MCF 10A (cell line): Measurements from ENCODE around the gene TRPV2. TPM values are rescaled to one million over a fixed set of nuclear protein-coding genes. Genes with fewer than 3 reads are reported as not detected.
A peak's percentile ranks its signal among the peaks of the same experiment; 100 is the strongest.

ENCODE experiments used
- BruUV-seq: library from RNA; stranded (reverse); fragments of 400-500 nt; replicated peaks from 2 replicates; lab custom pipeline; 2021; lab: Mats Ljungman, UMichigan
- CTCF ChIA-PET: fragments of 300-600 bp; sonication (Branson Sonifier 250); formaldehyde crosslinking; extraction: SDS; loops from one replicate; lab custom pipeline; 2021; ENCODE audit warnings: antibody characterized with exemption, inconsistent platforms; lab: Yijun Ruan, JAX
- POLR2A ChIA-PET: fragments of 300-600, 350-650 bp; sonication (Branson Sonifier 250); formaldehyde crosslinking; extraction: SDS; loops from one replicate; lab custom pipeline; 2020; ENCODE audit warnings: antibody characterized with exemption, inconsistent platforms; lab: Yijun Ruan, JAX
- DNase-seq: peaks from one replicate; pipeline ENCODE4 v3.0.0-alpha.2; 2018; ENCODE audit not compliant: unreplicated experiment
- H3K27ac Mint-ChIP-seq: one replicate; pipeline ENCODE4 v1.8.0; 2022; ENCODE audit warnings: mild to moderate bottlenecking, low read depth, mixed read lengths; ENCODE audit not compliant: unreplicated experiment
- H3K27me3 Mint-ChIP-seq: one replicate; pipeline ENCODE4 v1.8.0; 2022; ENCODE audit warnings: mixed read lengths; ENCODE audit not compliant: insufficient read depth, unreplicated experiment
- H3K36me3 Mint-ChIP-seq: one replicate; pipeline ENCODE4 v1.8.0; 2022; ENCODE audit warnings: mild to moderate bottlenecking, moderate library complexity, mixed read lengths; ENCODE audit not compliant: insufficient read depth, unreplicated experiment
- H3K4me1 Mint-ChIP-seq: one replicate; pipeline ENCODE4 v1.8.0; 2022; ENCODE audit warnings: mixed read lengths; ENCODE audit not compliant: insufficient read depth, unreplicated experiment
- H3K4me3 Mint-ChIP-seq: one replicate; pipeline ENCODE4 v1.8.0; 2022; ENCODE audit warnings: mild to moderate bottlenecking, moderate library complexity, mixed read lengths; ENCODE audit not compliant: unreplicated experiment
- H3K9me3 Mint-ChIP-seq: one replicate; pipeline ENCODE4 v1.8.0; 2022; ENCODE audit warnings: mixed read lengths; ENCODE audit not compliant: unreplicated experiment
- CTCF ChIP-seq: fragments of 200-600 bp; IDR thresholded peaks from one replicate; pipeline ENCODE4 v1.8.0; 2022; ENCODE audit warnings: antibody characterized with exemption, mild to moderate bottlenecking; ENCODE audit not compliant: unreplicated experiment
- intact Hi-C: fragments of 100-400 bp; cut with micrococcal nuclease; formaldehyde crosslinking; loops from 2 replicates; pipeline ENCODE4 v1.14.1; 2022
- total RNA-seq: library from RNA; stranded (reverse); gene quantifications from 2 replicates; pipeline ENCODE4 v1.2.3, GENCODE V29; 2022

Gene TRPV2
- total RNA-seq, 1 experiment from 2014 or later, result not detected

- TF ChIP-seq CTCF, result no peak
- peaks cover 21% of the 10 kb centered on the region for H3K4me1 Mint-ChIP-seq
- POLR2A ChIA-PET, result interaction anchor here (0.6 to 8.4 kb wide), 49 partner anchors 8 to 439 kb away, joined by 3 to 238 read pairs (median 5); partner anchors contain the start of genes CENPV, LRRC75A, NCOR1 and PIGL
- H3K9me3 Mint-ChIP-seq, result no peaks in the 10 kb centered on the region
- peaks cover 50% of the 10 kb centered on the region for H3K36me3 Mint-ChIP-seq
- BruUV-seq, result TSS peak; percentile 92
- H3K27ac Mint-ChIP-seq, result peak overlapping the region; percentile 99
- H3K27me3 Mint-ChIP-seq, result no peaks in the 10 kb centered on the region
- peak overlapping the region; percentile 88 for H3K4me3 Mint-ChIP-seq
- DNase-seq, result no peak
- intact Hi-C loops, result loop anchor here (2.0 kb wide), 1 partner anchor 57 kb away; the partner anchor contains the start of gene UBB
- CTCF ChIA-PET, result interaction anchor here (0.8 to 7.2 kb wide), 10 partner anchors 9 to 554 kb away, joined by 3 to 59 read pairs (median 5); no protein-coding TSS in a partner anchor
Measured at GRCh38 chr17:16438173-16438556, 22.8 kb downstream of the TRPV2 start.

- no peak for TF ChIP-seq CTCF
- Mint-ChIP-seq H3K36me3 (peaks cover 56% of the 10 kb centered on the region), H3K9me3 (no peaks in the 10 kb centered on the region), H3K4me1 (peaks cover 21% of the 10 kb centered on the region), H3K4me3 (peak overlapping the region; percentile 88), H3K27ac (peak overlapping the region; percentile 99), H3K27me3 (no peaks in the 10 kb centered on the region)
- intact Hi-C loops, result loop anchor here (2.0 kb wide), 1 partner anchor 58 kb away; the partner anchor contains the start of gene UBB
- no TSS peak for BruUV-seq
- POLR2A ChIA-PET, result interaction anchor here (0.5 to 8.4 kb wide), 52 partner anchors 8 to 440 kb away, joined by 3 to 238 read pairs (median 4); partner anchors contain the start of genes CENPV, LRRC75A, NCOR1 and PIGL
- peak; percentile 100 for DNase-seq
- CTCF ChIA-PET, result interaction anchor here (0.8 to 7.2 kb wide), 12 partner anchors 10 to 553 kb away, joined by 3 to 59 read pairs (median 5); no protein-coding TSS in a partner anchor
Measured at GRCh38 chr17:16438557-16439302, 23.4 kb downstream of the TRPV2 start.

- peak overlapping the region; percentile 99 for H3K27ac Mint-ChIP-seq
- H3K4me3 Mint-ChIP-seq, result peak overlapping the region; percentile 88
- no peaks in the 10 kb centered on the region for H3K9me3 Mint-ChIP-seq
- intact Hi-C loops, result loop anchor here (2.0 kb wide), 1 partner anchor 59 kb away; the partner anchor contains the start of gene UBB
- ChIA-PET POLR2A (interaction anchor here (0.5 to 8.4 kb wide), 30 partner anchors 8 to 846 kb away, joined by 3 to 238 read pairs (median 8); partner anchors contain the start of genes CENPV, LRRC75A, NCOR1 and PIGL), CTCF (interaction anchor here (1.0 to 7.2 kb wide), 6 partner anchors 13 to 82 kb away, joined by 5 to 59 read pairs (median 6); no protein-coding TSS in a partner anchor)
- H3K4me1 Mint-ChIP-seq, result peaks cover 21% of the 10 kb centered on the region
- no peak for TF ChIP-seq CTCF
- TSS peak; percentile 64 for BruUV-seq
- no peaks in the 10 kb centered on the region for H3K27me3 Mint-ChIP-seq
- no peak for DNase-seq
- peaks cover 62% of the 10 kb centered on the region for H3K36me3 Mint-ChIP-seq
Measured at GRCh38 chr17:16439303-16439791, 24.0 kb downstream of the TRPV2 start.
